RWPE1 (cell line): Measurements from ENCODE around the gene CD47.

Experiments used
- CTCF ChIA-PET: fragments of 350-600 bp; sonication (Branson Sonifier 250); formaldehyde crosslinking; extraction: SDS; loops from one replicate; lab custom pipeline; 2021; lab: Yijun Ruan, JAX
- POLR2A ChIA-PET: fragments of 400-600 bp; formaldehyde crosslinking; extraction: SDS; loops from one replicate; lab custom pipeline; 2020; ENCODE audit warnings: antibody characterized with exemption; ENCODE audit not compliant: low non-redundant PET; lab: Yijun Ruan, JAX
- DNase-seq: peaks from one replicate; pipeline ENCODE4 v3.0.0; 2012; ENCODE audit warnings: low spot score
- H3K27ac ChIP-seq: fragments of 450-650 bp; 2 replicates; pipeline ENCODE4 v1.5.1; 2017
- CTCF ChIP-seq: fragments of 450-650 bp; conservative IDR thresholded peaks from 2 replicates; pipeline ENCODE4 v1.5.1; 2017; ENCODE audit warnings: low read depth, mild to moderate bottlenecking

CD47 gene

DNA sequence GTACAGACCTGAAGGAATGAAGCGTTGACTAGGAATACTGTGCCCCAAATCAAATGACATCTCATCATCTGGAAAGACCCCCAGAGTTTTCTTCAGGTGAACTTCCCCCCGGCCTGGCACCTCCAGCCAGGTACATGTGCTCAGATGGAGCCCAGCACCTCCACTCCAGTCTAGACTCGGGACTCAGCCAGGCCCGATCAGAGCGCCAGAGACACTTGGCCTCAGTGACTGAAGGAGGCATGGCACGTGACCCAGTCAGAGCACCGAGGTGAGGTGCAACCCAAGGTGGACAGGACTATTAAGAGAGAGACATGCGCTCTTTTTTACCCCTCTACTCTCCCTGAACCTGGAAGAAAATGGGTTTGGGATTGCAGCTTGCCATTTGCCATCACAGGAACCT, 48.5 kb downstream of the CD47 start:
- POLR2A ChIA-PET: no interaction called here
- DNase-seq: no peak
- TF ChIP-seq CTCF: no peak
- CTCF ChIA-PET: no interaction called here
- H3K27ac ChIP-seq: no peak overlapping the region

- ChIA-PET POLR2A (no interaction called here), CTCF (interaction anchor here (0.6 kb wide), 1 partner anchor 436 kb away, joined by 3 read pairs; no protein-coding TSS in a partner anchor)
- no peak overlapping the region for H3K27ac ChIP-seq
- TF ChIP-seq CTCF: no peak
- DNase-seq: no peak
Observed at GRCh38 chr3:108041253-108041652, 49.6 kb downstream of the CD47 start.

DNA sequence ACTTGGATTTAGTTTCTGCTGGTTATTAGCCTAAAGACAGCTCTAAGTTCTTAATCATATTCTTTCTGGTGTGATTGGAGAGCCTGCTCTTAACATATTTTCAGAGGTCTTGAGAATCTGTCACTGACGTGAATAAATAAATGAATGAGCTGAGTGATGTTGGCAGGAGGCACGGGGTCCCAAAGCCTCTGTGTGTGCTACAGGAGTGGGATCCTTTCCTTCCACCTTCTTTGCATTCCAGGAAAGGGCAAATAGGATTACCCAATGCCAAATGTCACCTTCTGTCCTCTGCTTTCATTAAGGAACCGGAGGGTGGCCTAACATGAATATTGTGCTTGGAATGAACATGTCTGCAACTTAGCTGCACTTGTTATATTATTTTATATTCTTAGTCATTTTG, 53.1 kb downstream of the CD47 start:
- TF ChIP-seq CTCF: no peak
- CTCF ChIA-PET: no interaction called here
- POLR2A ChIA-PET: no interaction called here

GRCh38 chr3:108036984-108037741, 53.7 kb downstream of the CD47 start:
- no peak overlapping the region for H3K27ac ChIP-seq
- no peak for DNase-seq
- no peak for TF ChIP-seq CTCF
- ChIA-PET CTCF (no interaction called here), POLR2A (no interaction called here)

More for the DNA sequence above, 53.1 kb downstream of the CD47 start:
- H3K27ac ChIP-seq: no peak overlapping the region
- DNase-seq: no peak

DNA sequence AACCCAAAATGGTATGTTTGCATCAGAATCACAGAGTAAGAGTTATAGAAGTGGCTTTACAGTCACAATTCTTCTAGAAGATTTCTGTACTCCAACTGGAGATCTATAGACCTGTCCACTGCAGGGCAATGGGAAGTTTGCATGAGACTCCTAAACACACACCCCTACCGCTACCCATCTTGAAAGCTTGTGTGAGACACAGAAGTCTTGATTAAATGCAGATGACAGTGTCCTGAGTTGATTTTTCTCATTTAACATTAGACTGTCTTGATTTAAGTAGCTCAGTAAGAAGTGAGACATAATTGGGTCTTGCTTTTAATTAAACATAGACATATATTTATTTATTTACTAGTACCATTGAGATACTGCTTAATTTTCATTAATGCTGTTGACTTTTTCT, 54.4 kb downstream of the CD47 start:
- CTCF ChIA-PET: no interaction called here

DNA sequence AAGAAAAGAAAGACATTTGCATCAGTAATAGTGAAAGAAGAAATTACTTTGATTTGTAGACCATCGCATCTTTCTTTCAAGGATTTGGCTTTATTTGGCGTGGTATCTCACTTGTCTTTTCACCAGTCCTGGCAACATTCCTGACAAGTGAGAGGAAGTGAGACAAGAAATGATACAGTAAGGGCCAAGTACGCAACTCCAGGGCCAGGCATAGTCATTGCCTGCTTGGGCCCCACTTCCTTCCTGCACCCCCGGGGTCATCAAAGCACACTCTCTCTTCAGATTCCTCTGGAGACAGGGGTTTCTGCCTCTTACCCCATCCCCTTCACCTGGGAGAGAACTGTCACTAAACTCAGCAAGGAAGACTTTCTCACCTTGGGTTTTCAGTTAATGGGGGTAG, 55.1 kb downstream of the CD47 start:
- no peak for TF ChIP-seq CTCF
- H3K27ac ChIP-seq: no peak overlapping the region
- POLR2A ChIA-PET: no interaction called here
- CTCF ChIA-PET: no interaction called here
- no peak for DNase-seq

More for the DNA sequence above, 54.4 kb downstream of the CD47 start:
- no peak overlapping the region for H3K27ac ChIP-seq
- DNase-seq: no peak
- no peak for TF ChIP-seq CTCF
- POLR2A ChIA-PET: no interaction called here
